GM19438 (cell line): ENCODE measurements around the gene DHRSX.
"Not testable (repeated sequence)": the region's sequence is repeated elsewhere in the genome, so short reads cannot be mapped to it uniquely, and the experiment has no call there.

Source experiments
- ATAC-seq: cut with Tn5 transposase; IDR thresholded peaks from one replicate; pipeline ENCODE4 v1.9.1; 2021; ENCODE audit warnings: low read depth; ENCODE audit not compliant: unreplicated experiment

DHRSX gene

GRCh38 chrX:2478546-2479419, 22.0 kb downstream of the DHRSX start:
- ATAC-seq, result no peak

- not testable (repeated sequence) for ATAC-seq
These were observed 23.5 kb downstream of the DHRSX start for GRCh38 chrX:2477313-2477712.

GRCh38 chrX:2474963-2475726, 25.6 kb downstream of the DHRSX start:
- no peak for ATAC-seq

- ATAC-seq, result no peak
These were observed 26.4 kb downstream of the DHRSX start for GRCh38 chrX:2474280-2474962.

DNA sequence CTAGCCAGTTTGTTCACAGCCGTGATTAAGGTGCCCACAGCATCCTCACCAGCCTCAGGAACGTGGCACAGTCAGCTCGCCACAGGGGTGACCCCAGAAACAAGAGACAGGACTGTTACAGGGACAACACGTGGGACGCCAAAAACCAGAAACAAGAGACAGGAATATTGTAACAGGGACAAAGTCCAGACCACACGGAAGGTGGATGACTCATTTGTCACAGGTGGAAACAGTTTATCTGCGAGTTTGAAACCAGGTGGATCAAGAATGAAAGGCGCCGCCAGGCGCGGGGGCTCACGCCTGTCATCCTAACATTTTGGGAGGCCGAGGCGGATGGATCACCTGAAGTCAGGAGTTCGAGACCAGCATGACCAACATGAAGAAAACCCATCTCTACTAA, 27.7 kb downstream of the DHRSX start:
- not testable (repeated sequence) for ATAC-seq

DNA sequence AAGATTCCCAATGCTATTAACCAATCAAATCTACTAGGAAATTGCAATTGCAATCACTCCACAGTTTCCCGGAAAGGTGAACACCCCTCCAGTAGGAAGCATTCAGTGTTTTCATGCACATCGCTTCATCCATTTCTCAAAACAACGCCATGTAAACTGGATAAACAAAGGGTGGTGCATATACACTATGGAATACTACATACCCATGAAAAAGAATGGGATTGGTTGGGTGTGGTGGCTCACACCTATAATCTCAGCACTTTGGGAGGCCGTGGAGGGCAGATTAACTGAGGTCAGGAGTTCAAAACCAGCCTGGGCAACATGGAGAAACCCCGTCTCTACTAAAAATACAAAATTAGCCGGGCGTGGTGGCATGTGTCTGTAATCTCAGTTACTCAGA, 29.1 kb downstream of the DHRSX start:
- ATAC-seq, result no peak

DNA sequence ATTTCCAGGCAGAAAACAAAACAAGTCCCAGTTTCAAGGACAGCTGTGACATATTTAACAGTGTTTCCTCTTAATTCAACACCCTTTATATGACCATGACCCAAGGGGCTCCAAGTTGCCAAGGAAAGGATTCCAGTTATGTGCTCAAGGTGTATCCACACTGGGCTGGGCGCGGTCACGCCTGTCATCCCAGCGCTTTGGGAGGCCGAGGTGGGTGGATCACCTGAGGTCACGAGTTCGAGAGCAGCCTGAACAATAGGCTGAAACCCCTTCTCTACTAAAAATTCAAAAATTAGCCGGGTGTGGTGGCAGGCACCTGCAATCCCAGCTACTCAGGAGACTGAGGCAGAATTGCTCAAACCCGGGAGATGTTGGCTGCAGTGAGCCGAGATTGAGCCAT, 29.6 kb downstream of the DHRSX start:
- not testable (repeated sequence) for ATAC-seq

- not testable (repeated sequence) for ATAC-seq
These were observed 30.9 kb downstream of the DHRSX start for GRCh38 chrX:2469852-2470251.

GRCh38 chrX:2469196-2469685, 31.5 kb downstream of the DHRSX start:
- ATAC-seq, result no peak

DNA sequence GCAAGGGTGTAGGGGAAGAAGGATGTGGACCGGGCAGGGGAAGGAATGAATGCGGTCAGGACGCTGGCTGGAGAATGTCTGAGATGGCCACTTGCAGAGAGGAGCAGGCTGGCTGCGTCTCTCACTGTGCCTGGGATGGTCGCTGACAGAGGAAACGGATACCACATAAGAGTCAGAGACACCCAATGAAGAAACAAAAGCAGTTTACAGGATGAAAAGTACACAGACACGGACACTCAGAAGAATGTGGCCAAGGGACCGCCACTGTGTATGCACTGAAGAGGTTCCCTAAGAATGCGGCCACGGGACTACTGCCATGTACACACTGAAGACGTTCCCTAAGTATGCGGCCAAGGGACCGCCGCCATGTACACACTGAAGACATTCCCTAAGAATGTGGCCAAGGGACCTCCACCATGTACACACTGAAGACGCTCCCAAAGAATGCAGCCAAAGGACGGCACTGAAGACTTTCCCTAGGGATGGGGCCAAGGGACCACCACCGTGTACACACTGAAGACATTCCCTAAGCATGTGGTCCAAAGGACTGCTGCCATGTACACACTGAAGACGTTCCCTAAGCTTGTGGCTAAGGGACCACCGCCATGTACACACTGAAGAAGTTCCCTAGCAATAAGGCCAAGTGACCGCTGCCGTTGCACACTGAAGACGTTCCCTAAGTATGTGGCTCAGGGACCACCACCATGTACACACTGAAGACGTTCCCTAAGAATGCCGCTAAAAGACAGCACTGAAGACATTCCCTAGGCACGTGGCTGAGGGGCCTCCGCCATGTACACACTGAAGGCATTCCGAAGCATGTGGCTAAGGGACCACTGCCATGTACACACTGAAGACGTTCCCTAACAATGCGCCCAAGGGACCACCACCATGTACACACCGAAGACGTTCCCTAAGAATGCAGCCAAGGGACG, 32.2 kb downstream of the DHRSX start:
- no peak for ATAC-seq

DNA sequence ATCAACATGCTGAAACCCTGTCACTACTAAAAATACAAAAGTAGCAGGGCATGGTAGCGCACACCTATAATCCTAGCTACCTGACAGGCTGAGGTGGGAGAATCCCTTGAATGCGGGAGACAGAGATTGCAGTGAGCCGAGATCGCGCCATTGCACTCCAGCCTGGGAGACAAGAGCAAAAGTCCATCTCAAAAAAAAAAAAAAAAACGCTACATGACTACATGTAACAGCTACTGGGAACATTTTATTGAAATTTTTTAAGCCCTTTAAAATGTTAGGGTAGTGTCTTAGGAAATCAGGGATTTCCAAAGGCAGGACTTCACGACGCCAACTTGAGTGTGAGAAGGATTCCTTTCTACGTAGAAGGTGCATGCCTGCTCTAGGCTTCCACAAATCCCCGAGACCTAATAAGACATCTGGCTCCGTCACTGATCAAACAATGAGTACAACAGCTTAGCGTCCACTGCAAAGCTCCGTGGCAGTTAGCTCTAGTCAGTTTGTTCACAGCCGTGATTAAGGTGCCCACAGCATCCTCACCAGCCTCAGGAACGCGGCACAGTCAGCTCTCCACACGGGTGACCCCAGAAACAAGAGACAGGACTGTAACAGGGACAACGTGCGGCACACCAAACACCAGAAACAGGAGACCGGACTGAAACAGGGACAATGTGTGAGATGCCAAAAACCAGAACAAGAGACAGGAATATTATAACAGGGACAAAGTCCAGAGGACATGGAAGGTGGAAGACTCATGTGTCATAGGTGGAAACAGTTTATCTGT, 33.7 kb downstream of the DHRSX start:
- ATAC-seq, result no peak

GRCh38 chrX:2464677-2465166, 36.1 kb downstream of the DHRSX start:
- ATAC-seq, result no peak

DNA sequence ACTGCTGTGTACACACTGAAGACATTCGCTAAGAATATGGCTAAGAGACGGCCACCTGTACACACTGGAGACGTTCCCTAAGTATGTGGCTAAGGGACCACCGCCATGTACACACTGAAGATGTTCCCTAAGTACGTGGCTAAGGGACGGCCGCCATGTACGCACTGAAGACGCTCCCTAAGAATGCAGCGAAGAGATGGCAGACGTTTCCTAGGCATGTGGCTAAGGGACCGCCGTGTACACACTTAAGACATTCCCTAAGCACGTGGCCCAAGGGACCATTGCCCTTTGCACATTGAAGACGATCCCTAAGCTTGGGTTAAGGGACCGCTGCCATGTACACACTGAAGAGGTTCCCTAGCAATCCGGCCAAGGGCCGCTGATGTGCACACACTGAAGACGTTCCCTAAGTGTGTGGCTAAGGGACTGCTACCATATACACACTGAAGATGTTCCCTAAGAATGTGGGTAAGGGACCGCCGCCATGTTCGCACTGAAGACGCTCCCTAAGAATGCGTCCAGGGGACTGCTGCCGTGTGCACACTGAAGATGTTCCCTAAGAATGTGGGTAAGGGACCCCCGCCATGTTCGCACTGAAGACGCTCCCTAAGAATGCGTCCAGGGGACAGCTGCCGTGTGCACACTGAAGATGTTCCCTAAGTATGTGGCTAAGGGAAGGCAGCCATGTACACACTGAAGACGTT, 36.7 kb downstream of the DHRSX start:
- ATAC-seq, result no peak

DNA sequence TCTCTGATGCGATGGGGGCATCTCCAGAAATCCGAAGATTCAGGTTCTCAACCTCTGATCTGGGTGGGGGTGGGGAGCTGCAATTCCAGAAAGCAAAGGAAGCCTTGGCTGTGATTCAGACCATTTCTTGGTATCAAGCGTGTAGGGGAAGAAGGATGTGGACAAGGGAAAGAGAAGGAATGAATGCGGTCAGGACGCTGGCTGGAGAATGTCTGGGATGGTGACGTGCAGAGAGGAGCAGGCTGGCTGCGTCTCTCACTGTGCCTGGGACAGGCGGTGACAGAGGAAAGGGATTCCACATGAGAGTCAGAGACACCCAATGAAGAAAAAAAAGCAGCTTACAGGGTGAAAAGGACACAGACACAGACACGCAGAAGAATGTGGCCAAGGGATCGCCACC, 37.3 kb downstream of the DHRSX start:
- ATAC-seq, result not testable (repeated sequence)

DNA sequence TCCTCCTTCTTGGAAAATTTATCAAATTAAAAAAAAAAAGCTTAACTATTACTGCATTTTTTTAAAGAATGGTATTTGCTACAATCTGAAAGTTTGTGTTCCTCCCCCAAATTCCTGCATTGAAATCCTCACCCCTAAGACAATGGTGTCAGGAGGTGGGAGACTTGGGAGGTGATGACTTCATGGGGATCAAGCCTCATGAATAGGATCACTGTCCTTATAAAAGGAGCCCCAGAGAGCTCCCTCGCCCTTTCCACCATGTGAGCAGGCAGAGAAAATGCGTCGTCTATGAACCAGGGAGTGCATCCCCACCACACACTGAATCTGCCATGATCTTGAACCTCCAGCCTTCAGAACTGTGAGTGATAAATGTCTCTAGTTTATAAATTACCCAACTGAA, 38.0 kb downstream of the DHRSX start:
- ATAC-seq, result no peak

DNA sequence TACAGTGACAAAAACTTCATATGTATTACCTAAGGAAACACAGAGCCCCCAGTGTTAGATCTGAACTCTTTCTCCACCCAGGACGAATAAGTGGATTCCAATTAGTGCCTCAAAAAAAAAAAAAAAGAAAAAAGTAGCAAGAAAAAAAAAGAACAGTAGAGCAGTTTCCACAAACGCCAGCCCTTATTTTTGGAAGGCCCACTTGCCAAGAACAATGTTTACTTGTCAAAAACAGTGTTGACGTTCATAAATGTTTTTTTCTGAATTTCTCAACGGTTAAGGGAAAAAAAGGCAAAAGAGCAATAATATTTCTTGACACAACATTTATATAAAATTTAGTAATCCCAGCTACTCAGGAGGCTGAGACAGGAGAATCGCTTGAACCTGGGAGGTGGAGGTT, 38.7 kb downstream of the DHRSX start:
- ATAC-seq, result no peak

GRCh38 chrX:2461711-2462016, 39.1 kb downstream of the DHRSX start:
- ATAC-seq, result no peak

DNA sequence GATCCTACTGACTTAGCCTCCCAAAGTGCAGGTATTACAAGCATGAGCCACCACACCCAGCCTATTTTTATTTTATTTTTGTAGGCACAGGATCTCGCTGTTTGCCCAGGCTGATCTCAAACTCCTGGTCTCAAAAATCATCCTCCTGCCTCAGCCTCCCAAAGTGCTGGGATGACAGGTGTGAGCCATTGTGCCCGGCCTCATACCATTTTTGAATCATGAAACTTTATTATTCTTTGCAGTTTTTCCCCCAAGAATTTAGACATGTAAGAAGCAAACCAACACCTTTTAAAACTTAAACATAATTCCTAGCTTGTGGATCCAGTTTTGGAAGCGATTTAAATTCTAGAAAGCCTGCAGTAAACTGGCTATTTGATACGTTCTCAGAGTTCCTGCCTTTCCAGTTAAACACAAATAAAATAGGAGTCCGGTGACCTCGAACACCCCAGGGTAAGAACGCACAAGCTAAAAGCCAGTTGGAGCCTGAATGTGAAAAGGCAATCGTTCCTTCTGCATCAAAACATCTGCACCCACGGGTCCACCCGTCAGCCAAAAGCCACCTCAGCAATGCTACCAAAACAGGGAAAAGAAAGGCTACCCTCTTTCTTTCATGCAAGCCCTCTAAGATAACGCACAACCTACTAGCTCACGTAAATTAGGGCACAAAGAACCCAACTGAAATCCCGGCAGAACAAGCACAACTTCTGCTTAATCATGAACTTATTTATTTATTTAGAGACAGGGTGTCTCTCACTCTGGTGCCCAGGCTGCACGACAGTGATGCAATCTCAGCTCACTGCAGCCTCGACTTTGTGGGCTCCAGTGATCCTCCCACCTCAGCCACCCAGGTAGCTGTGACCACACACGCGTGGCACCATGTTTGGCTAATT, 39.7 kb downstream of the DHRSX start:
- ATAC-seq, result not testable (repeated sequence)
